SH-SY5Y (cell line): ENCODE measurements around the gene LDAH.

Source experiments
- GATA2 ChIP-seq: IDR thresholded peaks from 2 replicates; pipeline ENCODE4 v1.6.1; 2011; ENCODE audit warnings: mild to moderate bottlenecking, low read depth, low read length
- GATA3 ChIP-seq: IDR thresholded peaks from 2 replicates; pipeline ENCODE4 v1.6.1; 2011; ENCODE audit warnings: low read depth, mild to moderate bottlenecking, low read length, moderate library complexity

- TF ChIP-seq GATA2 (no peak), GATA3 (no peak)
Observed at GRCh38 chr2:20670315-20671035, 152.4 kb downstream of the LDAH start.
